ENCODE data around the gene EYS. TPM values are rescaled to one million over a fixed set of nuclear protein-coding genes. Genes with fewer than 3 reads are reported as not detected.

Gene EYS
- total and polyA plus RNA-seq, 2 donors: 4.4 TPM; not detected in 1

GRCh38 chr6:64231928-64232327 is 1475.1 kb downstream of the EYS start:
- 60% methylated on average over 4 of the region's 4 CpGs for WGBS
- no peak for DNase-seq (ENCODE audit: extremely low spot score)
- Histone ChIP-seq H3K4me1 (ENCODE audit: insufficient read depth) (no peaks in the 10 kb centered on the region), H3K27ac (ENCODE audit: low read depth) (no peak overlapping the region), H3K4me3 (ENCODE audit: low read depth, low read length) (no peak overlapping the region), H3K36me3 (ENCODE audit: insufficient read depth) (no peaks in the 10 kb centered on the region)

DNA sequence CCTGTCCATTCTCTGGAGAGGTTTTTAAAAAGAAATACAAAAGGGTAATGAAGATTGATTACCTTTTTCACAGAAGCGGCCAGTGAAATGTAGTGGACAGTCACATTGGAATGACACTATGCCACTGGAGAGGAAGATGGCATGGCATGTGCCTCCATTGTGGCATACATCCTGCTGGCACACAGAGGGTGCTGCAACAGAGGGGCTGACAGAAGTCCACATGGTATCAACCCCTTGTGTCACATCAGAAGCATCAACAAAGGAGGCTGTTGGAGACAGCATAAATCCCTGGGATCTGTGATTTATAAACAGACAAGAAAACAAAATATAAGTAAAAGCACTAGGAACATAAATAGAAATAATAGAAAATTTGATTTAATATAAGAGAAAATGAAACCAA is 1476.5 kb downstream of the EYS start:
- Histone ChIP-seq H3K36me3 (ENCODE audit: insufficient read depth) (no peaks in the 10 kb centered on the region), H3K4me1 (ENCODE audit: insufficient read depth) (no peaks in the 10 kb centered on the region), H3K4me3 (ENCODE audit: low read depth, low read length) (no peak overlapping the region), H3K27ac (ENCODE audit: low read depth) (no peak overlapping the region)
- WGBS: 94% methylated on average over 1 of the region's 1 CpG
- DNase-seq (ENCODE audit: extremely low spot score): no peak

- Histone ChIP-seq H3K36me3 (ENCODE audit: insufficient read depth) (no peaks in the 10 kb centered on the region), H3K27ac (ENCODE audit: low read depth) (no peak overlapping the region), H3K4me3 (ENCODE audit: low read depth, low read length) (no peak overlapping the region), H3K4me1 (ENCODE audit: insufficient read depth) (no peaks in the 10 kb centered on the region)
- WGBS: 90% methylated on average over 1 of the region's 1 CpG
- DNase-seq (ENCODE audit: extremely low spot score): no peak
These were observed 1479.2 kb downstream of the EYS start for GRCh38 chr6:64227863-64228262.

GRCh38 chr6:64225503-64225902 is 1481.5 kb downstream of the EYS start:
- Histone ChIP-seq H3K36me3 (ENCODE audit: insufficient read depth) (no peaks in the 10 kb centered on the region), H3K4me1 (ENCODE audit: insufficient read depth) (no peaks in the 10 kb centered on the region), H3K27ac (ENCODE audit: low read depth) (no peak overlapping the region), H3K4me3 (ENCODE audit: low read depth, low read length) (no peak overlapping the region)
- no peak for DNase-seq (ENCODE audit: extremely low spot score)

GRCh38 chr6:64224819-64225218 is 1482.2 kb downstream of the EYS start:
- Histone ChIP-seq H3K4me1 (ENCODE audit: insufficient read depth) (no peaks in the 10 kb centered on the region), H3K4me3 (ENCODE audit: low read depth, low read length) (no peak overlapping the region), H3K27ac (ENCODE audit: low read depth) (no peak overlapping the region), H3K36me3 (ENCODE audit: insufficient read depth) (no peaks in the 10 kb centered on the region)
- no peak for DNase-seq (ENCODE audit: extremely low spot score)
- WGBS: 59% methylated on average over 1 of the region's 1 CpG

- Histone ChIP-seq H3K4me1 (ENCODE audit: insufficient read depth) (no peaks in the 10 kb centered on the region), H3K36me3 (ENCODE audit: insufficient read depth) (no peaks in the 10 kb centered on the region), H3K27ac (ENCODE audit: low read depth) (no peak overlapping the region), H3K4me3 (ENCODE audit: low read depth, low read length) (no peak overlapping the region)
- no peak for DNase-seq (ENCODE audit: extremely low spot score)
- 95% methylated on average over 3 of the region's 3 CpGs for WGBS
These were observed 1485.2 kb downstream of the EYS start for GRCh38 chr6:64221776-64222175.

DNA sequence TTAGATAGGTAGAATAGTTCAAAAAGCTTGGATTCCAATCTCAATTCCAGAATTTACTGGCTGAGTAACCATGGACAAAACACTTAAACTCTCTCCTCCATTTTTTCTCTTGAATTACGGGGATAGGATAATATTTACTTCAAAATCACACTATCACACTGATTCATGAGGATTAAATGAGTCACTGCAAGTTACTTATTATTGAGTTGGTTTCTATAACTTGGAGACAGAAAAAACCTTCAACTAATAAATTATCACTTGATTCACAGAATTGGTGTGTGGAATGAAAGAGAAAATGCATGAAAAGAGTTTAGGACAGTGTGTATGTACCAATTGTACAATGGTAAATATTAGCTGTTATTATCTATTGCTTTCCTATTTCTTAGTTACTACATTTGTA is 1486.2 kb downstream of the EYS start:
- WGBS: 71% methylated on average over 1 of the region's 1 CpG
- DNase-seq (ENCODE audit: extremely low spot score): no peak
- no peak overlapping the region for H3K4me3 ChIP-seq (ENCODE audit: low read depth, low read length)
- no peaks in the 10 kb centered on the region for H3K36me3 ChIP-seq (ENCODE audit: insufficient read depth)
- H3K4me1 ChIP-seq (ENCODE audit: insufficient read depth): no peaks in the 10 kb centered on the region
- no peak overlapping the region for H3K27ac ChIP-seq (ENCODE audit: low read depth)

- no peaks in the 10 kb centered on the region for H3K4me1 ChIP-seq (ENCODE audit: insufficient read depth)
- WGBS: 81% methylated on average over 2 of the region's 2 CpGs
- no peak overlapping the region for H3K27ac ChIP-seq (ENCODE audit: low read depth)
- no peaks in the 10 kb centered on the region for H3K36me3 ChIP-seq (ENCODE audit: insufficient read depth)
- H3K4me3 ChIP-seq (ENCODE audit: low read depth, low read length): no peak overlapping the region
- no peak for DNase-seq (ENCODE audit: extremely low spot score)
These were observed 1489.1 kb downstream of the EYS start for GRCh38 chr6:64217721-64218620.

GRCh38 chr6:64214373-64214772 is 1492.7 kb downstream of the EYS start:
- H3K4me3 ChIP-seq (ENCODE audit: low read depth, low read length): no peak overlapping the region
- H3K27ac ChIP-seq (ENCODE audit: low read depth): no peak overlapping the region
- DNase-seq (ENCODE audit: extremely low spot score): no peak
- H3K4me1 ChIP-seq (ENCODE audit: insufficient read depth): no peaks in the 10 kb centered on the region
- no peaks in the 10 kb centered on the region for H3K36me3 ChIP-seq (ENCODE audit: insufficient read depth)

- Histone ChIP-seq H3K27ac (ENCODE audit: low read depth) (no peak overlapping the region), H3K4me1 (ENCODE audit: insufficient read depth) (no peaks in the 10 kb centered on the region), H3K36me3 (ENCODE audit: insufficient read depth) (no peaks in the 10 kb centered on the region), H3K4me3 (ENCODE audit: low read depth, low read length) (no peak overlapping the region)
- WGBS: 34% methylated on average over 3 of the region's 3 CpGs
- no peak for DNase-seq (ENCODE audit: extremely low spot score)
These were observed 1493.3 kb downstream of the EYS start for GRCh38 chr6:64213697-64214096.

- no peak for DNase-seq (ENCODE audit: extremely low spot score)
- H3K27ac ChIP-seq (ENCODE audit: low read depth): no peak overlapping the region
- WGBS: 96% methylated on average over 1 of the region's 1 CpG
- no peak overlapping the region for H3K4me3 ChIP-seq (ENCODE audit: low read depth, low read length)
- H3K36me3 ChIP-seq (ENCODE audit: insufficient read depth): no peaks in the 10 kb centered on the region
- H3K4me1 ChIP-seq (ENCODE audit: insufficient read depth): no peaks in the 10 kb centered on the region
These were observed 1509.8 kb downstream of the EYS start for GRCh38 chr6:64197246-64197645.

GRCh38 chr6:64186592-64186991 is 1520.4 kb downstream of the EYS start:
- DNase-seq (ENCODE audit: extremely low spot score): no peak
- no peak overlapping the region for H3K4me3 ChIP-seq (ENCODE audit: low read depth, low read length)
- no peaks in the 10 kb centered on the region for H3K36me3 ChIP-seq (ENCODE audit: insufficient read depth)
- H3K4me1 ChIP-seq (ENCODE audit: insufficient read depth): no peaks in the 10 kb centered on the region
- no peak overlapping the region for H3K27ac ChIP-seq (ENCODE audit: low read depth)
- WGBS: 94% methylated on average over 8 of the region's 8 CpGs

GRCh38 chr6:64185621-64186020 is 1521.4 kb downstream of the EYS start:
- 82% methylated on average over 5 of the region's 5 CpGs for WGBS
- H3K27ac ChIP-seq (ENCODE audit: low read depth): no peak overlapping the region
- H3K36me3 ChIP-seq (ENCODE audit: insufficient read depth): no peaks in the 10 kb centered on the region
- H3K4me3 ChIP-seq (ENCODE audit: low read depth, low read length): no peak overlapping the region
- no peak for DNase-seq (ENCODE audit: extremely low spot score)
- no peaks in the 10 kb centered on the region for H3K4me1 ChIP-seq (ENCODE audit: insufficient read depth)

DNA sequence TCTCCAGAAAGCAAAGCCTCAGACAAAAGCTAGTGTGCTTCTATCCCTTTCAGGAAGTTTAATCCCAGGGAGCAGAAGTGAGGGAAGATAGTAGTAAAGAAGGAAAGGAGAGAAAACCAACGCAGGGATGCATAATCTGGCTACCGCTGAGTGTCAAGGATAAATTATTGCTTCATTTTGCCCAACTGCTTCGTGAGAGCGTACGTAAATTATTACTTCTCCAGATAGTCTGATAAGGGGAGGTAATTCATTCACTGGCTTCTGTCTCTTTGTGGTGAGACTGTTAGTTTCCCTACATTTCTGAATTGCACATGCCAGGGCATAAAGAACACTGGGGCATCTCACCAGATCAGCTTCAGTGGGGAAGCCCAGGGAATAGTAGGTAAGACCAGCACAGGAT is 1531.7 kb downstream of the EYS start:
- no peak overlapping the region for H3K4me3 ChIP-seq (ENCODE audit: low read depth, low read length)
- no peak overlapping the region for H3K27ac ChIP-seq (ENCODE audit: low read depth)
- no peaks in the 10 kb centered on the region for H3K4me1 ChIP-seq (ENCODE audit: insufficient read depth)
- DNase-seq (ENCODE audit: extremely low spot score): no peak
- WGBS: 71% methylated on average over 5 of the region's 5 CpGs
- no peaks in the 10 kb centered on the region for H3K36me3 ChIP-seq (ENCODE audit: insufficient read depth)

All from urinary bladder (tissue), 4 donors.